ENCODE results near the gene STK17B. TPM values are rescaled to one million over a fixed set of nuclear protein-coding genes. Genes with fewer than 3 reads are reported as not detected.

STK17B gene
- total RNA-seq, 1 donor from 2014 or later, result 7.9 TPM

DNA sequence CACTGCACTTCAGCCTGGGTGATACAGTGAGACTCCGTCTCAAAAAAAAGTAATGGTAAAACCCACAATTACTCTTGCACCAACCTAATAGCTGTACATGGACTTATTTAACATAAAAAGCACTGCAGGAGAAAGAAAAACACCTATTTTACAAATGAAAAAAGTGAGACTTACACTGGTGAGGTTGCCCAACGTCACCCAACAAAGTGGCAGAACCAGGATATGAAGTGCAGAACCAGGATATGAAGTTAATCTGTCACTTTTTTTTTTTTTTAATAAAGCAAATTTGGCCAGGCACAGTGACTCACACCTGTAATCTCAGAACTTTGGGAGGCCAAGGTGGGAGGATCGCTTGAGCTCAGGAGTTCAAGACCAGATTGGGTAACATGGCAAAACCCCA is 13.5 kb upstream of the STK17B start:
- no peak for DNase-seq (ENCODE audit: low read depth in 2 of 2)

GRCh38 chr2:196183528-196184231 is 12.3 kb upstream of the STK17B start:
- no peak for DNase-seq (ENCODE audit: low read depth in 2 of 2)

DNA sequence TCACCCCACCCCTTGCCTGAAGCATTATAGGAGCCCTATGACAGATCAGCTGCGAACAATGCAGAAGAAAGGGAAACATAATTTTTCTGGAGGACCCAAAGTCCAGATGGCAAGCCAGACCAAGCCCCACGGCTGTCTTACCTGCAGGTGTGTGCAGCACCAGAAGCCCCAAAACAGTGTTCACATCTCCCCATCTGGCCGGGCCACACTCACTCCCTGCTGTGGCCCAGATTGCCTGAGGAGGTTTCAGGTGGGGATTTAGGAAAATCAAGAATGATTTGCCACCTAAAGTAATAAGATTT is 11.7 kb upstream of the STK17B start:
- DNase-seq (ENCODE audit: low read depth in 2 of 2), result no peak

DNA sequence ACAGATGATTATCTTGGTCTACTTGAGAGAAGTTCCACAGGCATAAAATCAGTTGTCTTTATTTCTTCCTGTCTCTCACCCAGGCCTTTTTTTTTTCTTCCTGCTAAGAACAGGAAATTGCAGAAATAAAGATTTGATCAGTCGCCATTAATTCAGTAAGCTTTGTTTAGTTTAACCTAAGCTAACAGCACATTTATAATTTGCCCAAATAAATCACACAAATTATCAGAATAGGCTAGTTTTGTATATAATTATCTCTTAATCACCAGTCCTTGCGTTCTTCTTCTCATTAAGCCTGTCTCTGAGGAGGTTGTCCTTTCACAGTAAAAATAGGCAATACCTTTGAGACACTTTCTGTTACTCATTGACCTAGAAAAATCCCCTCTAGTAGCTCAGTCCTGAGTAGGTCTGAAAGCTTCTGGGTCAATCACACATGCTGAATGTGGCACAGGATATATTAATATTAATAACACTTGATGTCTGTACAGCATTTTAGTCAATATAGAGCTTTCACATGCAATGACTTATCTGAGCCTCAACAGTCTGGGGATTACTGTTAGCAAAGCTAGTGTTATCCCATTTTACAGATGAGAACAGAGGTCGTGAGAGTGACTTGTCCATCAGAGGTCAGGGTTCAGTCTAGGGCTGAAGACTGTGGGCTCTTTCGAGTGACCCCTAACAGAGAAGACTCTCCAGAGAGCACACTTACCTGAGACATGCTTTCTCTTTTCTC is 11.2 kb upstream of the STK17B start:
- no peak for DNase-seq (ENCODE audit: low read depth in 2 of 2)

GRCh38 chr2:196181484-196181883 is 10.1 kb upstream of the STK17B start:
- DNase-seq (ENCODE audit: low read depth in 2 of 2), result no peak

- DNase-seq (ENCODE audit: low read depth in 2 of 2), result no peak
Measured at GRCh38 chr2:196177124-196177523, 5.7 kb upstream of the STK17B start.

- no peak for DNase-seq (ENCODE audit: low read depth in 2 of 2)
Measured at GRCh38 chr2:196176142-196176738, 4.9 kb upstream of the STK17B start.

- DNase-seq (ENCODE audit: low read depth in 2 of 2), result no peak
Measured at GRCh38 chr2:196174404-196174803, 3.0 kb upstream of the STK17B start.

- DNase-seq (ENCODE audit: low read depth in 2 of 2), result no peak
Measured at GRCh38 chr2:196173505-196173904, 2.1 kb upstream of the STK17B start.

GRCh38 chr2:196172951-196173350 is 1.6 kb upstream of the STK17B start:
- DNase-seq (ENCODE audit: low read depth in 2 of 2), result no peak

GRCh38 chr2:196171946-196172345 is 568 bp upstream of the STK17B start:
- peak in 1 of 2 donors; percentile 12 for DNase-seq (ENCODE audit: low read depth in 2 of 2)

- peak in 1 of 2 donors; percentile 56 for DNase-seq (ENCODE audit: low read depth in 2 of 2)
Measured at GRCh38 chr2:196170606-196171247, 651 bp downstream of the STK17B start.

DNA sequence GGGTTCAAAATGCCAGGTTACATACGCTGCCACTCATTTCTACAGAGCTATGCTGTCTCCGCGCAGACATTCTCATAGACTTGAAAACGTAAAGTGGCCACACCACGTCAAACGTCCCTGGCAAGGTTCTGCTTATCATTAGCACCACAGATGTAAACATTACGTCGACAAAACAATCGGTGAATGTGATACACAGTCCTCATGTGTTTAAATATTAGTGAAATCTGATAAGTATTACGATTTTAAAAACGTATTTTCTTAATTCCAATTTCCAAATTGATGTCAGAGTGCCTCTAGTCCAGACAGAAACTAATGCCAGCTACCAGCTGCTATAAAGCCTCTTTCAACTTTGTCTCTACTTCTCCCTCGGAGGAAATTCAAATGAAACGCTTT is 1.2 kb downstream of the STK17B start:
- peak; percentile 55 to 71 for DNase-seq (ENCODE audit: low read depth in 2 of 2)

DNA sequence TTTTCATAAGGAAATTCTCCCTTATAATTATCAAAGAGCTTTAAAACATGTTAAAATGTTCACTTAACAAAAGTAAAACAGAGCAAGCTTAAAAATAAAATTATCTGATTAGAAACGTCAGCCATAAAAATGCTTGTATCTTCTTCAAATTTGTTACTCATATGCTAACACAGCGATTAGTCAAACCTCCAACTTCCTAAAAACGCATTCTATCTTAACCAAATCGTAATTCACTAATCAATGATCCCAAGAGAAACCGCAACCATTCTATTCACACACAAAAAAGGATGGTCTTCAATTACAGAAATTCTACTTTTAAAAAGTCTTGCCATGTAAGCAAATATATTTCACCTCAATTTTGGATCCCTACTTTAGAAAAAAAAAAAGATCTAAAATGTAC is 1.9 kb downstream of the STK17B start:
- DNase-seq (ENCODE audit: low read depth in 2 of 2), result no peak

- DNase-seq (ENCODE audit: low read depth in 2 of 2), result peak in 1 of 2 donors; percentile 55
Measured at GRCh38 chr2:196168181-196168580, 3.2 kb downstream of the STK17B start.

- peak in 1 of 2 donors; percentile 15 for DNase-seq (ENCODE audit: low read depth in 2 of 2)
Measured at GRCh38 chr2:196167666-196168065, 3.7 kb downstream of the STK17B start.

DNA sequence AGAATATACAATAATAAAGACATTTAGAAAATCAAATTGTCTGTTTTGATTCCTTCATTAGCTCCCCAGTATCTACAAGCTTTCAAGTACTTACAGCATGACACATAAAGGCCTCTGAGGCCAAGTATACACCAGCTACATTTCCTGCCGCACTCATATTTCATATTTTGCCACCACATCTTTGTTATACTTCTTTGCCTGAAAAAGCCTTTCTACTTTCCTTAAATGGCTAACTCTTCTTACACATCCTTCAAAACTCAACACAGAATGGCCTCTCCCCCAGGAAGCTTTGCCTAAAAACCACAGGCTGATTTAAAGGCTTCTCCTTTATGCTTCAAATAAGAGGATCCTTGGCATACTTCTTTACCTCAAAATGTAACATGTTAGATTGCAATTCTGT is 4.5 kb downstream of the STK17B start:
- peak in 1 of 2 donors; percentile 75 for DNase-seq (ENCODE audit: low read depth in 2 of 2)

DNA sequence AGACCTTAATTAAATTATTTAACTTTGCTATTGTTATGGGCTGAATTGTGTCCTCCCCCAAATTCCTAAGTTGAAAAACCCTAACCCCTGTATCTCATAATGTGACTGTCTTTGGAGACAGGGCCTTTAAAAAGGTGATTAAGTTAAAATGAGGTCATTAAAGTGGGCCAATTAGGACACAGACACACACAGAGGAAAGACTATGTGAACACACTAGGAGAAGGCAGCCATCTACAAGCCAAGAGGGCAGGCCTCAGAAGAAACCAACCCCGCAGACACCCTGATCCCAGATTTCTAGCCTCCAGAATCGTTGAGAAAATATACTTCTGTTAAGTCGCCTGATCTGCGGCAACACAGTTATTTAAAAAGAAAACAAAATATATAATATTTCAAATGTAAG is 6.4 kb downstream of the STK17B start:
- DNase-seq (ENCODE audit: low read depth in 2 of 2), result no peak

GRCh38 chr2:196163285-196163684 is 8.1 kb downstream of the STK17B start:
- no peak for DNase-seq (ENCODE audit: low read depth in 2 of 2)

DNA sequence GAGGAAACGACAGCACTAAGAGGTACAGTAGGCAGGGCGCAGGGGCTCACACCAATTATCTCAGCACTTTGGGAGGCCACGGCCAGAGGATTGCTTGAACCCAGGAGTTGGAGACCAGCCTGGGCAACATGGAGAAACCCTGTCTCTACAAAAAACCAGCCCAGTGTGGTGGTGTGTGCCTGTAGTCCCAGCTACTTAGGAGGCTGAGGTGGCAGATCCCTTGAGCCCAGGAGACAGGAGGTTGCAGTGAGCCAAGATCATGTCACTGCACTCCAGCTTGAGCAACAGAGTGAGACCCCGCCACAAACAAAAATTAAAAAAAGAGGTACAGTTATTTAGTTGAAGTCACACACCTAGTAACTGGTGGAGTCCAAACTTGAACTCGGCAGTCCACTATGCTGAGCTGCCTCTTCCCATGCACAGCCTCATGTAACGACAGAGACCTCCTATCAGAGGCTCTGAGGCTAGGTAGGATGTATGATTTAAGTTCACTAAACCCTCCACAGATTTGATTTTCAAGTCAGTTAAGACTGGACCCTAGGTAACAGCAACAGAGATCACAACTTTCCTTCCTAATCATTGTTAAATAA is 8.7 kb downstream of the STK17B start:
- no peak for DNase-seq (ENCODE audit: low read depth in 2 of 2)

- DNase-seq (ENCODE audit: low read depth in 2 of 2), result no peak
Measured at GRCh38 chr2:196160946-196161345, 10.4 kb downstream of the STK17B start.

GRCh38 chr2:196160101-196160500 is 11.3 kb downstream of the STK17B start:
- DNase-seq (ENCODE audit: low read depth in 2 of 2), result peak in 1 of 2 donors; percentile 86
